CD4-positive, alpha-beta T cell (primary cell): ENCODE data around the gene ELAVL1. TPM values are rescaled to one million over a fixed set of nuclear protein-coding genes. Genes with fewer than 3 reads are reported as not detected.

Experiments used
- ATAC-seq: fragments of 200-7000 bp; cut with Tn5 transposase; one replicate; pipeline ENCODE4 v1.10.0; 2022; ENCODE audit warnings: mild to moderate bottlenecking; ENCODE audit not compliant: poor library complexity
- CTCF ChIA-PET: fragments of 350-600 bp; sonication (Branson Sonifier 250); formaldehyde crosslinking; loops from one replicate; lab custom pipeline; 2021; ENCODE audit warnings: antibody characterized with exemption, inconsistent platforms; lab: Charles Lee
- POLR2A ChIA-PET: fragments of 350-600 bp; sonication (Branson Sonifier 250); formaldehyde crosslinking; loops from one replicate; lab custom pipeline; 2021; ENCODE audit warnings: antibody characterized with exemption, inconsistent platforms; lab: Charles Lee
- DNase-seq, 14 experiments: peaks; one replicate each; pipeline ENCODE4 v3.0.0-alpha.2; 2013 to 2020; ENCODE audit warnings: mixed read lengths in 2 of 14
- H3K27ac ChIP-seq, 2 donors: one replicate each; pipeline versions ENCODE4 v1.5.1 to v1.7.0; 2013; ENCODE audit warnings: low read length in 2 of 2, low read depth in 1 of 2, mild to moderate bottlenecking in 1 of 2
- H3K27me3 ChIP-seq, 2 experiments: 1 replicate in 1 of 2; 2 replicates in 1 of 2; pipeline versions ENCODE4 v1.6.1 to v1.7.0; 2013; ENCODE audit warnings: low read length in 2 of 2, control low read depth in 1 of 2, mild to moderate bottlenecking in 1 of 2, moderate library complexity in 1 of 2; ENCODE audit not compliant: insufficient read depth in 2 of 2, control insufficient read depth in 1 of 2
- H3K36me3 ChIP-seq: one replicate; pipeline ENCODE4 v1.6.1; 2013; ENCODE audit warnings: low read length, control low read depth; ENCODE audit not compliant: insufficient read depth
- H3K4me1 ChIP-seq: one replicate; pipeline ENCODE4 v1.6.1; 2013; ENCODE audit warnings: low read length, control low read depth; ENCODE audit not compliant: insufficient read depth
- H3K4me3 ChIP-seq: one replicate; pipeline ENCODE4 v1.5.1; 2013; ENCODE audit warnings: mild to moderate bottlenecking, low read length, moderate library complexity
- H3K9me3 ChIP-seq, 2 experiments: 1 replicate in 1 of 2; 2 replicates in 1 of 2; pipeline versions ENCODE4 v1.6.1 to v1.7.0; 2013; ENCODE audit warnings: low read length in 2 of 2, mild to moderate bottlenecking in 2 of 2, control low read depth in 1 of 2, moderate library complexity in 1 of 2; ENCODE audit not compliant: control insufficient read depth in 1 of 2, insufficient read depth in 1 of 2
- H3K27ac Mint-ChIP-seq: one replicate; pipeline ENCODE4 v1.8.0; 2020; ENCODE audit warnings: mixed read lengths
- H3K27me3 Mint-ChIP-seq: one replicate; pipeline ENCODE4 v1.8.0; 2021; ENCODE audit warnings: mixed read lengths
- H3K36me3 Mint-ChIP-seq: one replicate; pipeline ENCODE4 v1.8.0; 2021; ENCODE audit warnings: low read depth, mixed read lengths
- H3K4me1 Mint-ChIP-seq: one replicate; pipeline ENCODE4 v1.8.0; 2021; ENCODE audit warnings: low read depth, mixed read lengths
- H3K4me3 Mint-ChIP-seq: one replicate; pipeline ENCODE4 v1.8.0; 2020; ENCODE audit warnings: mild to moderate bottlenecking, mixed read lengths
- H3K9me3 Mint-ChIP-seq: one replicate; pipeline ENCODE4 v1.8.0; 2020; ENCODE audit warnings: mixed read lengths
- CTCF ChIP-seq: fragments of 200-600 bp; IDR thresholded peaks from one replicate; pipeline ENCODE4 v1.8.0; 2022; ENCODE audit warnings: antibody characterized with exemption, mild to moderate bottlenecking
- intact Hi-C, 2 experiments: fragments of 100-400 bp; cut with DNase I in 1 of 2; cut with micrococcal nuclease in 1 of 2; formaldehyde crosslinking; loops; one replicate each; pipeline versions ENCODE4 v1.15.1 to v1.9.0; 2023 to 2025; cut with DNase I, micrococcal nuclease
- total RNA-seq, 174 experiments: library from RNA in 2 of 174; stranded (reverse) in 2 of 174; gene quantifications; one replicate each; pipeline ENCODE4 v1.2.3 and lab custom pipeline; 2021 to 2026

The ELAVL1 gene
- total RNA-seq, 2 experiments from 2014 or later, result 17.1 to 20.8 TPM

GRCh38 chr19:7995810-7996158 is 9.7 kb downstream of the ELAVL1 start:
- no peak for TF ChIP-seq CTCF
- Mint-ChIP-seq H3K9me3 (no peaks in the 10 kb centered on the region), H3K27ac (no peak overlapping the region), H3K4me1 (peaks cover 49% of the 10 kb centered on the region), H3K36me3 (peaks cover 27% of the 10 kb centered on the region), H3K27me3 (no peaks in the 10 kb centered on the region), H3K4me3 (no peak overlapping the region)
- intact Hi-C loops, result no loop called here
- ATAC-seq (no peak), DNase-seq (no peak)
- no peaks in the 10 kb centered on the region for H3K27me3 ChIP-seq
- H3K27ac ChIP-seq, result no peak overlapping the region
- H3K4me3 ChIP-seq, result no peak overlapping the region
- no peaks in the 10 kb centered on the region for H3K9me3 ChIP-seq
- ChIA-PET POLR2A (no interaction called here), CTCF (no interaction called here)
- peaks cover 22% of the 10 kb centered on the region for H3K36me3 ChIP-seq
- peaks cover 29% of the 10 kb centered on the region for H3K4me1 ChIP-seq

- intact Hi-C loops, result no loop called here
- H3K36me3 Mint-ChIP-seq, result peaks cover 33% of the 10 kb centered on the region
- peaks cover 45% of the 10 kb centered on the region for H3K4me1 Mint-ChIP-seq
- H3K27ac Mint-ChIP-seq, result peak overlapping the region; percentile 24
- ChIA-PET POLR2A (no interaction called here), CTCF (no interaction called here)
- H3K27me3 Mint-ChIP-seq, result no peaks in the 10 kb centered on the region
- no peak for TF ChIP-seq CTCF
- Histone ChIP-seq H3K4me1 (peaks cover 26% of the 10 kb centered on the region), H3K36me3 (peaks cover 27% of the 10 kb centered on the region), H3K27me3 (no peaks in the 10 kb centered on the region), H3K27ac (no peak overlapping the region), H3K4me3 (no peak overlapping the region), H3K9me3 (no peaks in the 10 kb centered on the region)
- ATAC-seq (no peak), DNase-seq (no peak)
- H3K4me3 Mint-ChIP-seq, result no peak overlapping the region
- H3K9me3 Mint-ChIP-seq, result no peaks in the 10 kb centered on the region
Measured at GRCh38 chr19:7994928-7995809, 10.3 kb downstream of the ELAVL1 start.

GRCh38 chr19:7994114-7994513 is 11.3 kb downstream of the ELAVL1 start:
- Mint-ChIP-seq H3K4me1 (peaks cover 38% of the 10 kb centered on the region), H3K27ac (no peak overlapping the region), H3K27me3 (no peaks in the 10 kb centered on the region), H3K36me3 (peaks cover 40% of the 10 kb centered on the region), H3K9me3 (no peaks in the 10 kb centered on the region), H3K4me3 (no peak overlapping the region)
- H3K27ac ChIP-seq, result no peak overlapping the region
- ChIA-PET CTCF (no interaction called here), POLR2A (no interaction called here)
- H3K36me3 ChIP-seq, result peaks cover 35% of the 10 kb centered on the region
- TF ChIP-seq CTCF, result no peak
- no peaks in the 10 kb centered on the region for H3K9me3 ChIP-seq
- DNase-seq (no peak), ATAC-seq (no peak)
- peaks cover 23% of the 10 kb centered on the region for H3K4me1 ChIP-seq
- intact Hi-C loops, result no loop called here
- no peaks in the 10 kb centered on the region for H3K27me3 ChIP-seq
- H3K4me3 ChIP-seq, result no peak overlapping the region
